Activated naive CD8-positive, alpha-beta T cell treated with anti-CD3 and anti-CD28 coated beads for 36 hours (primary cell): ENCODE measurements around the gene SNX11. TPM values are rescaled to one million over a fixed set of nuclear protein-coding genes. Genes with fewer than 3 reads are reported as not detected.
A peak's percentile ranks its signal among the peaks of the same experiment; 100 is the strongest.
"Not testable (repeated sequence)": the region's sequence is repeated elsewhere in the genome, so short reads cannot be mapped to it uniquely, and the experiment has no call there.

Experiments
- DNase-seq: peaks from one replicate; pipeline ENCODE4 v3.0.0; 2021
- H3K27ac Mint-ChIP-seq: one replicate; pipeline ENCODE4 v1.8.0; 2022; ENCODE audit warnings: mild to moderate bottlenecking, moderate library complexity, mixed read lengths
- H3K27me3 Mint-ChIP-seq: one replicate; pipeline ENCODE4 v1.8.0; 2022; ENCODE audit warnings: mild to moderate bottlenecking, mixed read lengths
- H3K36me3 Mint-ChIP-seq: one replicate; pipeline ENCODE4 v1.8.0; 2021; ENCODE audit warnings: mild to moderate bottlenecking, mixed read lengths
- H3K4me1 Mint-ChIP-seq: one replicate; pipeline ENCODE4 v1.8.0; 2021; ENCODE audit warnings: mixed read lengths
- H3K4me3 Mint-ChIP-seq: one replicate; pipeline ENCODE4 v1.8.0; 2022; ENCODE audit warnings: mild to moderate bottlenecking, moderate library complexity, mixed read lengths
- H3K9me3 Mint-ChIP-seq: one replicate; pipeline ENCODE4 v1.8.0; 2022; ENCODE audit warnings: mixed read lengths
- total RNA-seq, 2 experiments: library from RNA; stranded (reverse); gene quantifications; one replicate each; pipeline ENCODE4 v1.2.3, GENCODE V29; 2021

The SNX11 gene
- 10 to 100 TPM; 32.0 to 33.1 TPM for total RNA-seq

DNA sequence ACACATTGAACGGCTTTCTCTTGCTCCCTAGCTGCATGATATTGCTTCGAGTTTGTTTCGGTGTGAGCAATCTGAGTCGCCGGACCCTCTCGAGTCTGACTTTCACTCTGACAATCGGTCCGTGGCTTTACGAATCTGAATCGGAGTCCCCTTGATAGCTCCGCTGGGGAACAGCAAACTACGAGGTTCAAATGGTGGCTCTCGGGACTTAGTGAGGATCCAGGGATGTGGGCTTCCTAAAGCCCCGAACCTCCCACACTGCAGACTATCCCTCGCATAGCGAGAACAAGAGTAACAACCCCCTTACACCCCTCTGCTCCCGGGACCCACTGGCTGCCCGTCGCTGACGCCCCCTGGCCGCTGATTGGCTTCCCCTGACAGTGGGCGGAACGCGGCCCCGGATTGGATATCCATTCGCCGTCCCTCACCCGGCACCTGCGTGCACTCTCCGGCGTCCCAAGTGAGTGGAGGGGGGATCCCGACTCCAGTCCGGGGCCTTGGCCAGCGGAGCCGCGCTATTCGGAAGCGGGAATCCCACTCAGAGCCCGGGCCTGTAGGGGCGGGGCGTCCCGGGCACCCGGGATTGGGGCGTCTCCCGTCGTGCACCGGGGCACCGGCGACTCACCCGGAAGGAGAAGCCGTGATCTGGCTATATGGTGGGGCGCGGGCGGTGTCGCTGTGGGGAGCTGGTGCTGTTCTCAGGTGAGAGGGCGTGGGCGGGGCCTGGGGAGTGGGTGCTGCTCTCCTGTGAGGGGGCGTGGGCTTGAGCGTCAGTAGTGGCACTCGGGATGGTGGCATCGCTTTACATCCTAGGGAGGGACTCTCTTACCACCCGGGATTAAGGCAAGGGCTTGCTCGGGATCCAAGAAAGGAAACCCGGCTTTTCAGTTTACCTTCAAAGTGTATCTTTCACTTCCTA is at the start of gene SNX11:
Gene SNX11, plus strand, starts transcription at position 630 of the 919 bp plus-strand sequence. CDS start 4,278 bp downstream, outside the sequence.
- DNase-seq = peak; percentile 94
- Mint-ChIP-seq H3K27me3 (no peaks in the 10 kb centered on the region), H3K36me3 (peaks cover 19% of the 10 kb centered on the region), H3K27ac (peak within 1 kb of the TSS; percentile 97), H3K4me3 (peak within 1 kb of the TSS; percentile 99), H3K9me3 (peaks cover 7% of the 10 kb centered on the region), H3K4me1 (peaks cover 47% of the 10 kb centered on the region)

DNA sequence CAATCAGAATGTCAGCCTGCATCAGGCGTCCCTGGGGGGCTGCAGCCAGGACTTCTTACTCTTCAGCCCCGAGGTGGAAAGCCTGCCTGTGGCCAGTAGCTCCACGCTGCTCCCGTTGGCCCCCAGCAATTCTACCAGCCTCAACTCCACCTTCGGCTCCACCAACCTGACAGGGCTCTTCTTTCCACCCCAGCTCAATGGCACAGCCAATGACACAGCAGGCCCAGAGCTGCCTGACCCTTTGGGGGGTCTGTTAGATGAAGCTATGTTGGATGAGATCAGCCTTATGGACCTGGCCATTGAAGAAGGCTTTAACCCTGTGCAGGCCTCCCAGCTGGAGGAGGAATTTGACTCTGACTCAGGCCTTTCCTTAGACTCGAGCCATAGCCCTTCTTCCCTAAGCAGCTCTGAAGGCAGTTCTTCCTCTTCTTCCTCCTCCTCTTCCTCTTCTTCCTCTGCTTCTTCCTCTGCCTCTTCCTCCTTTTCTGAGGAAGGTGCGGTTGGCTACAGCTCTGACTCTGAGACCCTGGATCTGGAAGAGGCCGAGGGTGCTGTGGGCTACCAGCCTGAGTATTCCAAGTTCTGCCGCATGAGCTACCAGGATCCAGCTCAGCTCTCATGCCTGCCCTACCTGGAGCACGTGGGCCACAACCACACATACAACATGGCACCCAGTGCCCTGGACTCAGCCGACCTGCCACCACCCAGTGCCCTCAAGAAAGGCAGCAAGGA is 49.0 kb upstream of the SNX11 start:
- H3K36me3 Mint-ChIP-seq = peaks cover 39% of the 10 kb centered on the region
- no peak for DNase-seq
- H3K4me1 Mint-ChIP-seq = peaks cover 35% of the 10 kb centered on the region
- peak overlapping the region; percentile 76 for H3K27ac Mint-ChIP-seq
- H3K27me3 Mint-ChIP-seq = no peaks in the 10 kb centered on the region
- peak overlapping the region; percentile 37 for H3K4me3 Mint-ChIP-seq
- no peaks in the 10 kb centered on the region for H3K9me3 Mint-ChIP-seq

DNA sequence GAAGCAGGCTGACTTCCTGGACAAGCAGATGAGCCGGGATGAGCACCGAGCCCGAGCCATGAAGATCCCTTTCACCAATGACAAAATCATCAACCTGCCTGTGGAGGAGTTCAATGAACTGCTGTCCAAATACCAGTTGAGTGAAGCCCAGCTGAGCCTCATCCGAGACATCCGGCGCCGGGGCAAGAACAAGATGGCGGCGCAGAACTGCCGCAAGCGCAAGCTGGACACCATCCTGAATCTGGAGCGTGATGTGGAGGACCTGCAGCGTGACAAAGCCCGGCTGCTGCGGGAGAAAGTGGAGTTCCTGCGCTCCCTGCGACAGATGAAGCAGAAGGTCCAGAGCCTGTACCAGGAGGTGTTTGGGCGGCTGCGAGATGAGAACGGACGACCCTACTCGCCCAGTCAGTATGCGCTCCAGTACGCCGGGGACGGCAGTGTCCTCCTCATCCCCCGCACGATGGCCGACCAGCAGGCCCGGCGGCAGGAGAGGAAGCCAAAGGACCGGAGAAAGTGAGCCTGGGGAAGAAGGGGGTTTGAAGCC is 48.4 kb upstream of the SNX11 start:
- peaks cover 38% of the 10 kb centered on the region for H3K36me3 Mint-ChIP-seq
- peak overlapping the region; percentile 76 for H3K27ac Mint-ChIP-seq

DNA sequence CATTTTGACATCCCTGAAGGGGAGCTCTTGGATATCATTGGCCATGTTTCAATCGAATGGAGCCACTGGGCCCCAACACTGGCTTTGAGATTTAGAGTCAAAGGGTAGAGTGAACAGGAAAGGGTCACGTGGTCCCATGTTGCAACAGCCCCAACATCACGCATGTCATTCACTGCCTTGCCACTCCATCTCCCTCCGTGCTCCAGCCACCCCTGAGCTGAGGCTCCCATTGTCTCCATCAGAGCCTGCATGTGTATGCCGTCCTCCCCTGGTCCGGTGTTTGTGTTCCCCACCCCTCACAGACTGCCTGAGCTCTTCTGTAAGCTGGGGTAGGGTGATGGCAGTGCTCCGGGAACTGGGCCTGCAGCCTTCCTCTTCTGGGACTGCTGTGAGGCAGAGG is 47.3 kb upstream of the SNX11 start:
- H3K9me3 Mint-ChIP-seq = no peaks in the 10 kb centered on the region
- H3K4me1 Mint-ChIP-seq = peaks cover 27% of the 10 kb centered on the region
- no peaks in the 10 kb centered on the region for H3K27me3 Mint-ChIP-seq
- H3K27ac Mint-ChIP-seq = no peak overlapping the region
- peaks cover 38% of the 10 kb centered on the region for H3K36me3 Mint-ChIP-seq
- DNase-seq = no peak
- no peak overlapping the region for H3K4me3 Mint-ChIP-seq

More for the DNA sequence above, 48.4 kb upstream of the SNX11 start:
- DNase-seq = no peak
- peaks cover 31% of the 10 kb centered on the region for H3K4me1 Mint-ChIP-seq
- H3K9me3 Mint-ChIP-seq = no peaks in the 10 kb centered on the region
- no peak overlapping the region for H3K4me3 Mint-ChIP-seq
- no peaks in the 10 kb centered on the region for H3K27me3 Mint-ChIP-seq

GRCh38 chr17:48062273-48062672 is 45.3 kb upstream of the SNX11 start:
- no peak overlapping the region for H3K4me3 Mint-ChIP-seq
- DNase-seq = no peak
- no peaks in the 10 kb centered on the region for H3K27me3 Mint-ChIP-seq
- no peak overlapping the region for H3K27ac Mint-ChIP-seq
- H3K4me1 Mint-ChIP-seq = peaks cover 8% of the 10 kb centered on the region
- H3K9me3 Mint-ChIP-seq = no peaks in the 10 kb centered on the region
- H3K36me3 Mint-ChIP-seq = peaks cover 26% of the 10 kb centered on the region

GRCh38 chr17:48064638-48065037 is 42.9 kb upstream of the SNX11 start:
- Mint-ChIP-seq H3K4me1 (peaks cover 6% of the 10 kb centered on the region), H3K9me3 (no peaks in the 10 kb centered on the region), H3K27ac (no peak overlapping the region), H3K36me3 (peaks cover 14% of the 10 kb centered on the region), H3K27me3 (no peaks in the 10 kb centered on the region), H3K4me3 (no peak overlapping the region)
- DNase-seq = no peak

DNA sequence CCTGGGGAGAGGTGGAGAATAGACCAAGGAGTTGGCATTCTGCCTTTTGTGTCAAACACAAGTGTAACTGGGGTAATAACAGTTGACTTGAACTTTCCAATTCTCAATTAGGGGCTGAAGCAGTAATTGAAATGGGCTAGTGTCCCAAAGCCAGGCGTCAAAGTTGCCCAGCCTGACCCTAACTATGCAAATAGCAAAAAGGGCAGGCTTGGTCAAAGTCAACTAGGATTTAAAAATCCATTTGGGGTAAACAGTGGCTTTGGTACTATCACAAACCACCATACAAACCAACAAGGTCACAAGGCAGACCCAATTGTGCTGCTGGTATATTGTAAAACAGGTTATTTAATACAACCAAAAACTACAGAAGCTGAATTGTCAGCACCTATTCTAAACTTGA is 41.4 kb upstream of the SNX11 start:
- no peak overlapping the region for H3K27ac Mint-ChIP-seq
- no peak for DNase-seq
- no peak overlapping the region for H3K4me3 Mint-ChIP-seq
- no peaks in the 10 kb centered on the region for H3K27me3 Mint-ChIP-seq
- H3K9me3 Mint-ChIP-seq = no peaks in the 10 kb centered on the region
- H3K4me1 Mint-ChIP-seq = peaks cover 2% of the 10 kb centered on the region
- peaks cover 12% of the 10 kb centered on the region for H3K36me3 Mint-ChIP-seq

DNA sequence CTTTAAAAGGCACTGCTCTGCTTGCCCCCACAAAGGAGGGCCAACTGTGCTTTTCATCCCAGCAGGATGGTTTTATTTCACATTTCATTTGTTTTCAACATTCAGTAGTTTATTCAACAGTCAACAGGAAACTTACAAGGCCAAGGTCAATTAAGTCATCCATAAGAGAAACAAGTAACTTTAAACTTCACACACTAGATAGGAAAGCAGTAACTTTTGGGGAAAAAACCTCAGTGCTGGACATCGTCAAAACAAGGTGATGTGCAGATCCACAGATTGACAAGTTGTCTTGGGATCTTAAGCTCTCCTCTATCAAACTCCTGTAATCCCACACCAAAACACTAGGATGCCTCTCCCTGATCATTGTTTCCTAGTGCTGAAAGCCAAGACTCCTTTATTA is 40.9 kb upstream of the SNX11 start:
- Mint-ChIP-seq H3K9me3 (no peaks in the 10 kb centered on the region), H3K4me1 (no peaks in the 10 kb centered on the region), H3K27ac (no peak overlapping the region), H3K36me3 (peaks cover 12% of the 10 kb centered on the region), H3K27me3 (no peaks in the 10 kb centered on the region), H3K4me3 (no peak overlapping the region)
- DNase-seq = no peak

DNA sequence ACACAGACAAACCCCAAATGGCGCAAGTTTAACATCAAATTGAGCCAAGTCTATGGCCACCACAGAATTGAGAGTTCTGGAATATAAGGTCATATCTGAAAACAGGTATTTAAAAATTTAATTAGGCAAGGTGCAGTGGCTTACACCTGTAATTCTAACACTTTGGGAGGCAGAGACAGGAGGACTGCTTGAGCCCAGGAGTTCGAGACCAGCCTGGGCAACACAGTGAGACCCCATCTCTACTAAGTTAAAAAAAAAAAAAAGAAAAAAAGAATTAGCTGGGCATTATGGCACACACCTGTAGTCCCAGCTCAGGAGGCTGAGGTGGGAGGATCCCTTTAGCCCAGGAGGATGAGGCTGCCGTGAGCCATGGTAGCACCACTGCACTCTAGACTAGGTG is 40.3 kb upstream of the SNX11 start:
- Mint-ChIP-seq H3K36me3 (peaks cover 13% of the 10 kb centered on the region), H3K9me3 (no peaks in the 10 kb centered on the region), H3K27me3 (no peaks in the 10 kb centered on the region), H3K4me1 (no peaks in the 10 kb centered on the region), H3K27ac (no peak overlapping the region), H3K4me3 (no peak overlapping the region)
- no peak for DNase-seq

DNA sequence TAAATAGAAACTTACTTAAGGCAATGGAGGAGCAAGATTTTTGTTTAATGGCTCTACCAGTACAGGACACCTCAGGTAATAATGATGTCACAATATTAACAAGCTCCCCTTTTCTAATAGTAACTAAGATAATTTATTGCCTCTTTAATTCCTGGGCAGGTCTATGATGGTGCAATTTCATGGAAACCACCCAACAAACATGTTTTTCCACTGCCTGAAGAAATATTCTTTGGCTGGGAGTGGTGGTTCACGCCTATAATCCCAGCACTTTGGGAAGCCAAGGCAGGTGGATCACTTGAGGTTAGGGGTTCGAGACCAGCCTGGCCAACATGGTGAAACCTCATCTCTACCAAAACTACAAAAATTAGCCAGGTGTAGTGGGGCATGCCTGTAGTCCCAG is 39.8 kb upstream of the SNX11 start:
- not testable (repeated sequence) for H3K4me1 Mint-ChIP-seq, DNase-seq, H3K4me3 Mint-ChIP-seq, H3K27me3 Mint-ChIP-seq, H3K9me3 Mint-ChIP-seq, H3K27ac Mint-ChIP-seq
- H3K36me3 Mint-ChIP-seq = peaks cover 12% of the 10 kb centered on the region

GRCh38 chr17:48068491-48068961 is 39.0 kb upstream of the SNX11 start:
- Mint-ChIP-seq H3K9me3 (no peaks in the 10 kb centered on the region), H3K27ac (no peak overlapping the region), H3K36me3 (peaks cover 14% of the 10 kb centered on the region), H3K4me3 (no peak overlapping the region), H3K27me3 (no peaks in the 10 kb centered on the region), H3K4me1 (no peaks in the 10 kb centered on the region)
- no peak for DNase-seq

DNA sequence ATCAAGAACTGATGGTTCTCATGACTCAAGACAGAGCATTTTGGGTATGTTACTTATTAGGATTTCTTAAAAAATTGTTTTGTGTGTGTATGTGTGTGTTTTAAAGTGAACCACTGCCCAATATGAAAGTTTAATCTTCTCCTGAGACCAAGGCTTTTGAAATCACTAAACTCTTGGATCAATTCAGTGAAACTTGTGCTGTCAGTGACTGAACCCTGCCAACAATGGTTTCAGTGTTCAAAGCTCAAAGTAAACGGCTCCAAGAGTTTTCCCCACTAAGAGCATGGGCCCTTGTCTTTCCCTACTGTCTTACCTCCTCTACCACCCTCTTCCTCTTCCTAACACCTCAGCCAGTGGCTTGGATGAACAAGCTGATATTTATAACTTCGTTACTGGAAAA is 37.4 kb upstream of the SNX11 start:
- Mint-ChIP-seq H3K27ac (no peak overlapping the region), H3K36me3 (peaks cover 12% of the 10 kb centered on the region), H3K9me3 (no peaks in the 10 kb centered on the region), H3K4me1 (no peaks in the 10 kb centered on the region), H3K4me3 (no peak overlapping the region), H3K27me3 (no peaks in the 10 kb centered on the region)
- DNase-seq = no peak

- peaks cover 9% of the 10 kb centered on the region for H3K36me3 Mint-ChIP-seq
- no peak for DNase-seq
- H3K27me3 Mint-ChIP-seq = no peaks in the 10 kb centered on the region
- no peaks in the 10 kb centered on the region for H3K9me3 Mint-ChIP-seq
- H3K27ac Mint-ChIP-seq = no peak overlapping the region
- H3K4me3 Mint-ChIP-seq = no peak overlapping the region
- H3K4me1 Mint-ChIP-seq = no peaks in the 10 kb centered on the region
Observed at GRCh38 chr17:48071654-48072053, 35.9 kb upstream of the SNX11 start.

GRCh38 chr17:48072811-48073210 is 34.8 kb upstream of the SNX11 start:
- not testable (repeated sequence) for H3K4me1 Mint-ChIP-seq, H3K36me3 Mint-ChIP-seq, H3K27me3 Mint-ChIP-seq, DNase-seq, H3K4me3 Mint-ChIP-seq, H3K27ac Mint-ChIP-seq, H3K9me3 Mint-ChIP-seq

DNA sequence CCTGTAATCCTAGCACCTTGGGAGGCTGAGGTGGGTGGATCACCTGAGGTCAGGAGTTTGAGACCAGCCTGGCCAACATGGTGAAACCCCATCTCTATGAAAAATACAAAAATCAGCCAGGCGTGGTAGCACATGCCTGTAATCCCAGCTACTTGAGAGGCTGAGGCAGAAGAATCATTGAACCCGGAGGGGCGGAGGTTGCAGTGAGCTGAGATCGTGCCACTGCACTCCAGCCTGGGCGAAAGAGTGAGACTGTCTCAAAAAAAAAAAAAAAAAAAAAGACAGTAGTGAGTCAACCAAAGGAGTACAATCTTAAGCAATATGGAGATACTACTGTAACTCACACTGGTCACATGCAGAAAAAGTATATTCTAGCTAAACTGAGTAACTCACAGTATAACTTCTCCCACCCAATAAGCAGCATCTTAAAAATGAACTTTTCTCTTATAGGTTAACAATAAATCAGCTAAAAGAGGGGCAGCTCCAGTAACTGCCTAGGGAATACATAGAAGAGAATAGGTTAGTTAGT is 33.9 kb upstream of the SNX11 start:
- not testable (repeated sequence) for H3K36me3 Mint-ChIP-seq, H3K27ac Mint-ChIP-seq, DNase-seq, H3K4me3 Mint-ChIP-seq, H3K27me3 Mint-ChIP-seq, H3K4me1 Mint-ChIP-seq, H3K9me3 Mint-ChIP-seq
